ENCODE data around the gene MARCO. TPM values are rescaled to one million over a fixed set of nuclear protein-coding genes. Genes with fewer than 3 reads are reported as not detected.

Gene MARCO
- total and polyA plus RNA-seq, 2 of the 8 experiments (the other 6 are each of a cell fraction or from before 2014, with no cell fraction given), result not detected

DNA sequence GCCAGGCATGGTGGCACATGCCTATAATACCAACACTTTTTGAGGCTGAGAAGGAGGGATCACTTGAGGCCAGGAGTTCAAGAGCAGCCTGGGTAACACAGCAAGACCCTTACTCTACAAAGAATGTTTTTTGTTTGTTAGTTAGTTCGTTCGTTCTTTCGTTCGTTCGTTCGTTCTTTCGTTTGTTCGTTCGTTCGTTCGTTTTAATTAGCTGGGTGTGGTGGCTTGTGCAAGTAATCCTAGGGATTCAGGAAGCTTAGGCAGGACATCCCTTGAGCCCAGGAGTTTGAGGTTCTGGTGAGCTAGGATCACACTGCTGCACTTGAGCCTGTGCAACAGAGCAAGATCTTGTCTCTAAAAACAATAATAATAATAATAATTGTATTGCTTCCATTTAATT lies 98.7 kb downstream of the MARCO start:
- TF ChIP-seq KDM1A (IDR thresholded peaks at IDR 0.05; ENCODE audit: borderline replicate concordance, low read length), result no peak
- no peak for TF ChIP-seq TEAD4 (IDR thresholded peaks at IDR 0.05; ENCODE audit: low read depth, low read length)
- no peak for TF ChIP-seq SP1 (IDR thresholded peaks at IDR 0.05; ENCODE audit: low read depth, low read length)
- no peak for TF ChIP-seq EP300 (IDR thresholded peaks at IDR 0.05; ENCODE audit: borderline replicate concordance in 1 of 2, low read depth in 2 of 2, low read length in 2 of 2)
- TF ChIP-seq SP2 (IDR thresholded peaks at IDR 0.05; ENCODE audit: low read length), result no peak
- TF ChIP-seq, protein P1, sequence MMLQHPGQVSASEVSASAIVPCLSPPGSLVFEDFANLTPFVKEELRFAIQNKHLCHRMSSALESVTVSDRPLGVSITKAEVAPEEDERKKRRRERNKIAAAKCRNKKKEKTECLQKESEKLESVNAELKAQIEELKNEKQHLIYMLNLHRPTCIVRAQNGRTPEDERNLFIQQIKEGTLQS (IDR thresholded peaks at IDR 0.05; ENCODE audit: insufficient read depth, low read depth, low read length), result no peak
- no peak for TF ChIP-seq ZNF274 (IDR thresholded peaks at IDR 0.05; ENCODE audit: borderline replicate concordance, extremely low read depth, low read length)
- TF ChIP-seq GABPA (IDR thresholded peaks at IDR 0.05; ENCODE audit: borderline replicate concordance, insufficient read depth, low read length), result no peak
- no peak for TF ChIP-seq JUND (IDR thresholded peaks at IDR 0.05; ENCODE audit: low read length)
- TF ChIP-seq SIX5 (IDR thresholded peaks at IDR 0.05; ENCODE audit: low read depth, low read length), result no peak
- TF ChIP-seq EGR1 (IDR thresholded peaks at IDR 0.05; ENCODE audit: borderline replicate concordance, low read depth, low read length), result no peak
- no peak for TF ChIP-seq CHD2 (IDR thresholded peaks at IDR 0.05; ENCODE audit: low read length)
- TF ChIP-seq SIN3A (conservative IDR thresholded peaks at IDR 0.05 in 1 of 2, IDR thresholded peaks at IDR 0.05 in 1 of 2; ENCODE audit: low read depth in 1 of 2, low read length in 2 of 2), result no peak
- no peak overlapping the region for H3K9ac ChIP-seq (replicated peaks in 1 of 4; ENCODE audit: extremely low read depth in 1 of 4, low read depth in 3 of 4, low read length in 3 of 4)
- FAIRE-seq, result no peak

More for the DNA sequence above, 98.7 kb downstream of the MARCO start:
- Histone ChIP-seq H2BK15ac (ENCODE audit: low read length) (no peak overlapping the region), H3K18ac (ENCODE audit: extremely low read depth, low read length) (no peak overlapping the region), H3K14ac (ENCODE audit: insufficient read length) (no peak overlapping the region), H3K56ac (replicated peaks; ENCODE audit: insufficient read length, low read depth, low read length) (no peak overlapping the region), H3K9me3 (ENCODE audit: insufficient read depth in 2 of 2, low read depth in 1 of 2, low read length in 1 of 2) (no peaks in the 10 kb centered on the region), H3K4me3 (ENCODE audit: extremely low read depth in 1 of 4, insufficient read depth in 2 of 4, low read depth in 3 of 4, low read length in 4 of 4) (no peak overlapping the region), H2BK5ac (ENCODE audit: low read depth, low read length) (no peak overlapping the region), H3K36me3 (ENCODE audit: control insufficient read depth in 2 of 4, insufficient read depth in 4 of 4, low read length in 3 of 4) (no peaks in the 10 kb centered on the region), H3K79me1 (ENCODE audit: low read depth, low read length) (no peaks in the 10 kb centered on the region), H2AFZ (ENCODE audit: low read length) (no peak overlapping the region), H3K4me2 (ENCODE audit: insufficient read depth in 1 of 2, low read depth in 2 of 2, low read length in 2 of 2) (no peak overlapping the region), H4K20me1 (replicated peaks in 1 of 2; ENCODE audit: control insufficient read depth in 1 of 2, insufficient read depth in 2 of 2, low read length in 2 of 2) (no peaks in the 10 kb centered on the region), H3K27ac (ENCODE audit: low read depth, low read length) (no peak overlapping the region), H2AK5ac (ENCODE audit: low read depth, low read length) (no peak overlapping the region), H3K4ac (replicated peaks; ENCODE audit: insufficient read length, low read depth, low read length) (no peak overlapping the region), H4K8ac (ENCODE audit: extremely low read depth, insufficient read depth, low read length) (no peak overlapping the region), H3K23me2 (ENCODE audit: low read depth, low read length) (no peaks in the 10 kb centered on the region), H4K5ac (ENCODE audit: insufficient read length, low read depth, low read length) (no peak overlapping the region), H3K23ac (ENCODE audit: insufficient read length) (no peak overlapping the region), H2BK120ac (replicated peaks; ENCODE audit: low read depth, low read length) (no peak overlapping the region), H3K4me1 (replicated peaks in 1 of 4; ENCODE audit: control insufficient read depth in 3 of 4, insufficient read depth in 4 of 4, low read length in 3 of 4) (no peaks in the 10 kb centered on the region), H2BK12ac (ENCODE audit: low read depth, low read length) (no peak overlapping the region), H2BK20ac (ENCODE audit: low read length) (no peak overlapping the region), H3K27me3 (replicated peaks in 1 of 4; ENCODE audit: control insufficient read depth in 3 of 4, extremely low read depth in 1 of 4, insufficient read depth in 3 of 4, low read length in 3 of 4) (no peaks in the 10 kb centered on the region), H3K79me2 (ENCODE audit: control insufficient read depth in 1 of 2, insufficient read depth in 2 of 2, low read length in 2 of 2) (no peaks in the 10 kb centered on the region), H4K91ac (replicated peaks; ENCODE audit: insufficient read length, low read length) (no peak overlapping the region)
- 93% methylated on average over 11 of the region's 11 CpGs; no CpG with 5 or more reads in 1 of the 2 experiments for WGBS, 2 experiments (ENCODE audit: extremely low coverage in 1 of 2, insufficient coverage in 1 of 2, insufficient read length in 1 of 2, insufficient replicate concordance in 2 of 2, low coverage in 1 of 2, low lambda C conversion rate in 2 of 2, missing lambda C conversion rate in 1 of 2)
- POLR2A ChIA-PET (ENCODE audit: partially characterized antibody), result no interaction called here
- CTCF ChIA-PET (ENCODE audit: partially characterized antibody), result interaction anchor here (1.1 to 2.2 kb wide), 3 partner anchors 9 to 250 kb away, joined by 4 to 6 read pairs (median 5); no protein-coding TSS in a partner anchor
- DNase-seq (ENCODE audit: low read depth in 1 of 2, low spot score in 2 of 2), result no peak

Measured in H1 (cell line).